ENCODE data around the gene HHAT. TPM values are rescaled to one million over a fixed set of nuclear protein-coding genes. Genes with fewer than 3 reads are reported as not detected.

The HHAT gene
- total and polyA plus RNA-seq, 9 of the 15 experiments (the other 6 are each of a cell fraction or from before 2014, with no cell fraction given) = 0.07 to 0.16 (median 0.13) TPM; not detected in 1

GRCh38 chr1:210336362-210336761, 7.7 kb downstream of the HHAT start:
- no peak for FAIRE-seq
- no peak for DNase-seq (ENCODE audit: extremely low read depth in 1 of 4, low spot score in 3 of 4)
- Histone ChIP-seq H3K4me1 (replicated peaks in 1 of 2; ENCODE audit: control insufficient read depth in 2 of 2, insufficient read depth in 2 of 2, low read length in 2 of 2) (no peaks in the 10 kb centered on the region), H3K79me2 (ENCODE audit: control insufficient read depth, insufficient read depth, low read length) (no peaks in the 10 kb centered on the region), H3K9ac (ENCODE audit: insufficient read depth in 1 of 2, low read depth in 2 of 2, low read length in 2 of 2) (no peak overlapping the region), H3K4me3 (no peak overlapping the region), H4K20me1 (replicated peaks; ENCODE audit: control insufficient read depth, insufficient read depth, low read length) (no peaks in the 10 kb centered on the region), H3K27me3 (ENCODE audit: control insufficient read depth in 2 of 2, insufficient read depth in 2 of 2, low read length in 2 of 2) (no peaks in the 10 kb centered on the region; a peak in 1 of 5 replicates), H3K36me3 (ENCODE audit: control insufficient read depth, insufficient read depth, low read length) (no peaks in the 10 kb centered on the region), H3K27ac (ENCODE audit: extremely low read depth, low read depth, low read length) (no peak overlapping the region), H2AFZ (ENCODE audit: low read depth, low read length) (no peak overlapping the region), H3K4me2 (ENCODE audit: insufficient read depth, low read length) (no peak overlapping the region), H3K9me1 (ENCODE audit: control insufficient read depth, insufficient read depth, low read length) (no peaks in the 10 kb centered on the region), H3K9me3 (replicated peaks; ENCODE audit: control insufficient read depth, insufficient read depth, low read depth, low read length) (no peaks in the 10 kb centered on the region)
- in situ Hi-C loops (cut with MboI) = no loop called here
- WGBS (ENCODE audit: insufficient coverage, low coverage, missing lambda C conversion rate) = 0% methylated on average over 2 of the region's 2 CpGs
- POLR2A ChIA-PET = interaction anchor here (0.6 kb wide), 1 partner anchor 64 kb away, joined by 3 read pairs; no protein-coding TSS in a partner anchor
- BruUV-seq (replicated peaks) = no TSS peak
- intact Hi-C loops (cut with micrococcal nuclease) = no loop called here
- ATAC-seq = no peak
- CTCF ChIA-PET (ENCODE audit: low intra/inter-chr PET ratio) = no interaction called here
- TF ChIP-seq TRIM25 (IDR thresholded peaks at IDR 0.05; ENCODE audit: borderline replicate concordance) = no peak
- no peak for TF ChIP-seq HNRNPH1 (optimal IDR thresholded peaks at IDR 0.05; ENCODE audit: low read depth, low read length)
- no peak for TF ChIP-seq TAF1 (IDR thresholded peaks at IDR 0.05; ENCODE audit: control insufficient read depth, extremely low read depth, insufficient read depth, low read length, severe bottlenecking)
- TF ChIP-seq TCF7L2 (IDR thresholded peaks at IDR 0.05; ENCODE audit: low read depth, low read length) = no peak
- TF ChIP-seq CBFA2T2 (conservative IDR thresholded peaks at IDR 0.05) = no peak
- no peak for TF ChIP-seq XRCC5 (IDR thresholded peaks at IDR 0.05; ENCODE audit: low read depth, low read length)
- no peak for TF ChIP-seq NFXL1 (CRISPR knock-in tag; IDR thresholded peaks at IDR 0.05)
- no peak for TF ChIP-seq ZBTB11 (CRISPR knock-in tag; IDR thresholded peaks at IDR 0.05)
